H9 (cell line): ENCODE measurements around the gene PALM2AKAP2. TPM values are rescaled to one million over a fixed set of nuclear protein-coding genes. Genes with fewer than 3 reads are reported as not detected.

Experiments
- DNase-seq: peaks from one replicate; pipeline ENCODE4 v3.0.0-alpha.2; 2017
- H2AFZ ChIP-seq: one replicate; pipeline ENCODE4 v1.6.1; 2013; ENCODE audit warnings: mild to moderate bottlenecking, low read length, control low read depth, moderate library complexity
- H2AK5ac ChIP-seq: 2 replicates; pipeline ENCODE4 v1.6.1; 2013; ENCODE audit warnings: low read length, control low read depth, mixed read lengths; ENCODE audit not compliant: insufficient read length
- H2BK120ac ChIP-seq: one replicate; pipeline ENCODE4 v1.6.1; 2013; ENCODE audit warnings: low read depth, mild to moderate bottlenecking, low read length, control low read depth, inconsistent platforms; ENCODE audit not compliant: poor library complexity, severe bottlenecking
- H2BK12ac ChIP-seq: 2 replicates; pipeline ENCODE4 v1.6.1; 2013; ENCODE audit warnings: low read length, control low read depth, mixed read lengths, low read depth; ENCODE audit not compliant: insufficient read length
- H2BK15ac ChIP-seq: 2 replicates; pipeline ENCODE4 v1.6.1; 2013; ENCODE audit warnings: low read depth, low read length, control low read depth
- H2BK20ac ChIP-seq: one replicate; pipeline ENCODE4 v1.6.1; 2013; ENCODE audit warnings: low read depth, mild to moderate bottlenecking, low read length, control low read depth, inconsistent platforms; ENCODE audit not compliant: poor library complexity, severe bottlenecking
- H2BK5ac ChIP-seq: 2 replicates; pipeline ENCODE4 v1.6.1; 2013; ENCODE audit warnings: low read length, control low read depth, mixed read lengths; ENCODE audit not compliant: insufficient read length
- H3K14ac ChIP-seq: 2 replicates; pipeline ENCODE4 v1.6.1; 2013; ENCODE audit warnings: low read length, control low read depth; ENCODE audit not compliant: insufficient read depth
- H3K18ac ChIP-seq: 2 replicates; pipeline ENCODE4 v1.6.1; 2013; ENCODE audit warnings: low read depth, mild to moderate bottlenecking, mixed read lengths, low read length, control low read depth; ENCODE audit not compliant: insufficient read length
- H3K23ac ChIP-seq: 2 replicates; pipeline ENCODE4 v1.6.1; 2013; ENCODE audit warnings: low read length, control low read depth, mixed read lengths, low read depth; ENCODE audit not compliant: insufficient read length
- H3K23me2 ChIP-seq: 2 replicates; pipeline ENCODE4 v1.6.1; 2013; ENCODE audit warnings: low read depth, mild to moderate bottlenecking, mixed read lengths, low read length, control low read depth; ENCODE audit not compliant: insufficient read length, poor library complexity, severe bottlenecking
- H3K27ac ChIP-seq: 2 replicates; pipeline ENCODE4 v1.5.1; 2013; ENCODE audit warnings: low read length, control low read depth, mixed read lengths, low read depth; ENCODE audit not compliant: insufficient read length
- H3K27me3 ChIP-seq: 2 replicates; pipeline ENCODE4 v1.6.1; 2013; ENCODE audit warnings: low read length, control low read depth, inconsistent platforms; ENCODE audit not compliant: insufficient read depth
- H3K4ac ChIP-seq: 2 replicates; pipeline ENCODE4 v1.6.1; 2013; ENCODE audit warnings: low read depth, mild to moderate bottlenecking, control low read depth, inconsistent platforms, low read length, moderate library complexity
- H3K4me1 ChIP-seq: 2 replicates; pipeline ENCODE4 v1.6.1; 2013; ENCODE audit warnings: low read length, control low read depth, inconsistent platforms; ENCODE audit not compliant: insufficient read depth
- H3K4me2 ChIP-seq: 2 replicates; pipeline ENCODE4 v1.6.1; 2013; ENCODE audit warnings: low read length, control low read depth, mixed read lengths; ENCODE audit not compliant: insufficient read length, insufficient read depth
- H3K56ac ChIP-seq: 2 replicates; pipeline ENCODE4 v1.6.1; 2013; ENCODE audit warnings: low read depth, mild to moderate bottlenecking, mixed read lengths, low read length, control low read depth; ENCODE audit not compliant: insufficient read length
- H3K79me1 ChIP-seq: 2 replicates; pipeline ENCODE4 v1.6.1; 2013; ENCODE audit warnings: low read depth, mild to moderate bottlenecking, moderate library complexity, low read length, control low read depth, inconsistent platforms; ENCODE audit not compliant: insufficient read depth, poor library complexity, severe bottlenecking
- H3K79me2 ChIP-seq: 2 replicates; pipeline ENCODE4 v1.6.1; 2013; ENCODE audit warnings: low read length, control low read depth, inconsistent platforms; ENCODE audit not compliant: insufficient read depth
- H3K9ac ChIP-seq: 2 replicates; pipeline ENCODE4 v1.6.1; 2013; ENCODE audit warnings: low read length, control low read depth, mixed read lengths; ENCODE audit not compliant: insufficient read length; ENCODE audit errors: extremely low read depth
- H3K9me3 ChIP-seq: one replicate; pipeline ENCODE4 v1.6.1; 2013; ENCODE audit warnings: low read depth, low read length, inconsistent platforms; ENCODE audit not compliant: control insufficient read depth
- H3T11ph ChIP-seq: one replicate; pipeline ENCODE4 v1.6.1; 2013; ENCODE audit warnings: mild to moderate bottlenecking, low read length, control low read depth, inconsistent platforms
- H4K20me1 ChIP-seq: one replicate; pipeline ENCODE4 v1.6.1; 2013; ENCODE audit not compliant: control insufficient read depth, insufficient read length, insufficient read depth
- H4K5ac ChIP-seq: 2 replicates; pipeline ENCODE4 v1.6.1; 2013; ENCODE audit warnings: low read depth, mild to moderate bottlenecking, mixed read lengths, low read length, control low read depth; ENCODE audit not compliant: insufficient read length
- H4K8ac ChIP-seq: replicated peaks from 2 replicates; pipeline ENCODE4 v1.6.1; 2013; ENCODE audit warnings: low read length, control low read depth, mixed read lengths, low read depth; ENCODE audit not compliant: insufficient read length
- H4K91ac ChIP-seq: 2 replicates; pipeline ENCODE4 v1.6.1; 2013; ENCODE audit warnings: low read depth, mild to moderate bottlenecking, moderate library complexity, mixed read lengths, low read length, control low read depth; ENCODE audit not compliant: insufficient read length
- H3K27ac Mint-ChIP-seq, 3 experiments: 2 replicates in 2 of 3; 3 replicates in 1 of 3; pipeline ENCODE4 v1.8.0; 2020 to 2021; ENCODE audit warnings: mixed read lengths in 3 of 3, mild to moderate bottlenecking in 1 of 3, moderate library complexity in 1 of 3
- H3K27me3 Mint-ChIP-seq: 2 replicates; pipeline ENCODE4 v1.8.0; 2021; ENCODE audit warnings: low read depth, mild to moderate bottlenecking, moderate library complexity, mixed read lengths
- H3K36me3 Mint-ChIP-seq, 3 experiments: 2 replicates in 2 of 3; 3 replicates in 1 of 3; pipeline ENCODE4 v1.8.0; 2020 to 2021; ENCODE audit warnings: low read depth in 3 of 3, mixed read lengths in 3 of 3; ENCODE audit not compliant: insufficient read depth in 1 of 3
- H3K4me1 Mint-ChIP-seq, 2 experiments: 2 replicates each; pipeline ENCODE4 v1.8.0; 2020; ENCODE audit warnings: mixed read lengths in 2 of 2
- H3K4me3 Mint-ChIP-seq, 2 experiments: 2 replicates in 1 of 2; 3 replicates in 1 of 2; pipeline ENCODE4 v1.8.0; 2020 to 2021; ENCODE audit warnings: mild to moderate bottlenecking in 2 of 2, mixed read lengths in 2 of 2, moderate library complexity in 1 of 2
- H3K9me3 Mint-ChIP-seq, 2 experiments: 2 replicates in 1 of 2; 3 replicates in 1 of 2; pipeline ENCODE4 v1.8.0; 2020; ENCODE audit warnings: mild to moderate bottlenecking in 2 of 2, mixed read lengths in 2 of 2, moderate library complexity in 1 of 2
- total RNA-seq: library from RNA; stranded (reverse); gene quantifications from 2 replicates; pipeline ENCODE4 v1.2.1, GENCODE V29; 2021
- TF ChIP-seq, protein P1 (sequence below): fragments of 200-600 bp; sonication (generic); conservative IDR thresholded peaks from 3 replicates; pipeline ENCODE4 v1.8.0; 2021; ENCODE audit warnings: antibody characterized with exemption, mild to moderate bottlenecking

Gene PALM2AKAP2
- total RNA-seq, 1 experiment from 2014 or later, result 3.6 TPM

- H2AK5ac ChIP-seq, result no peak overlapping the region
- Mint-ChIP-seq H3K27ac (no peak overlapping the region), H3K4me1 (peaks cover 3 to 8% of the 10 kb centered on the region in 2 experiments; a peak in 3 of 4 replicates), H3K36me3 (no peaks in the 10 kb centered on the region), H3K27me3 (no peaks in the 10 kb centered on the region), H3K9me3 (no peaks in the 10 kb centered on the region; a peak in 1 of 5 replicates), H3K4me3 (no peak overlapping the region)
- H3K14ac ChIP-seq, result no peak overlapping the region
- no peak overlapping the region for H4K8ac ChIP-seq
- no peak overlapping the region for H2BK120ac ChIP-seq
- no peak overlapping the region for H2AFZ ChIP-seq
- H3K23me2 ChIP-seq, result no peaks in the 10 kb centered on the region
- no peak overlapping the region for H3K56ac ChIP-seq
- H3K79me2 ChIP-seq, result no peaks in the 10 kb centered on the region
- no peaks in the 10 kb centered on the region for H3K27me3 ChIP-seq
- H4K20me1 ChIP-seq, result no peaks in the 10 kb centered on the region
- H2BK5ac ChIP-seq, result no peak overlapping the region
- TF ChIP-seq, protein P1, sequence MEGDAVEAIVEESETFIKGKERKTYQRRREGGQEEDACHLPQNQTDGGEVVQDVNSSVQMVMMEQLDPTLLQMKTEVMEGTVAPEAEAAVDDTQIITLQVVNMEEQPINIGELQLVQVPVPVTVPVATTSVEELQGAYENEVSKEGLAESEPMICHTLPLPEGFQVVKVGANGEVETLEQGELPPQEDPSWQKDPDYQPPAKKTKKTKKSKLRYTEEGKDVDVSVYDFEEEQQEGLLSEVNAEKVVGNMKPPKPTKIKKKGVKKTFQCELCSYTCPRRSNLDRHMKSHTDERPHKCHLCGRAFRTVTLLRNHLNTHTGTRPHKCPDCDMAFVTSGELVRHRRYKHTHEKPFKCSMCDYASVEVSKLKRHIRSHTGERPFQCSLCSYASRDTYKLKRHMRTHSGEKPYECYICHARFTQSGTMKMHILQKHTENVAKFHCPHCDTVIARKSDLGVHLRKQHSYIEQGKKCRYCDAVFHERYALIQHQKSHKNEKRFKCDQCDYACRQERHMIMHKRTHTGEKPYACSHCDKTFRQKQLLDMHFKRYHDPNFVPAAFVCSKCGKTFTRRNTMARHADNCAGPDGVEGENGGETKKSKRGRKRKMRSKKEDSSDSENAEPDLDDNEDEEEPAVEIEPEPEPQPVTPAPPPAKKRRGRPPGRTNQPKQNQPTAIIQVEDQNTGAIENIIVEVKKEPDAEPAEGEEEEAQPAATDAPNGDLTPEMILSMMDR, result no peak
- no peak overlapping the region for H4K91ac ChIP-seq
- H3T11ph ChIP-seq, result no peak overlapping the region
- no peak overlapping the region for H2BK12ac ChIP-seq
- H2BK20ac ChIP-seq, result no peak overlapping the region
- no peak overlapping the region for H4K5ac ChIP-seq
- H3K9ac ChIP-seq, result no peak overlapping the region
- no peak overlapping the region for H3K4me2 ChIP-seq
- no peak overlapping the region for H3K27ac ChIP-seq
- H3K18ac ChIP-seq, result no peak overlapping the region
- no peaks in the 10 kb centered on the region for H3K9me3 ChIP-seq
- no peak overlapping the region for H3K4ac ChIP-seq
- no peak for DNase-seq
- H3K4me1 ChIP-seq, result peaks cover 4% of the 10 kb centered on the region; the same call in 1 of the 2 replicates
- no peak overlapping the region for H2BK15ac ChIP-seq
- H3K79me1 ChIP-seq, result no peaks in the 10 kb centered on the region
- H3K23ac ChIP-seq, result no peak overlapping the region
Observed at GRCh38 chr9:109815366-109815947, 35.5 kb downstream of the PALM2AKAP2 start.
